Panc1 (cell line): ENCODE results near the gene CACNA2D3. TPM values are rescaled to one million over a fixed set of nuclear protein-coding genes. Genes with fewer than 3 reads are reported as not detected.

Source experiments
- ATAC-seq: fragments of 200-7000 bp; cut with Tn5 transposase; 2 replicates; pipeline ENCODE4 v1.9.1; 2020; ENCODE audit warnings: mild to moderate bottlenecking, moderate library complexity
- BruUV-seq: library from RNA; stranded (reverse); fragments of 400-500 nt; replicated peaks from 2 replicates; lab custom pipeline; 2021; lab: Mats Ljungman, UMichigan
- CTCF ChIA-PET: fragments of 300-600 bp; sonication (Branson Sonifier 250); formaldehyde crosslinking; loops from one replicate; lab custom pipeline; 2022; ENCODE audit warnings: antibody characterized with exemption; lab: Charles Lee
- POLR2A ChIA-PET: fragments of 300-600 bp; sonication (Branson Sonifier 250); formaldehyde crosslinking; loops from one replicate; lab custom pipeline; 2022; ENCODE audit warnings: antibody characterized with exemption; lab: Charles Lee
- DNase-seq: peaks from one replicate; pipeline ENCODE4 v3.0.0-alpha.2; 2010; ENCODE audit warnings: low read depth, low spot score
- H3K27ac ChIP-seq: 2 replicates; pipeline ENCODE4 v1.5.1; 2011; ENCODE audit warnings: mild to moderate bottlenecking, low read length, inconsistent platforms
- H3K27me3 ChIP-seq: fragments of 200-500 bp; sonication (Bioruptor generic); 2 replicates; pipeline ENCODE4 v1.6.0; 2014; ENCODE audit warnings: low read length, inconsistent platforms; ENCODE audit not compliant: control insufficient read depth, insufficient read depth
- H3K36me3 ChIP-seq: fragments of 200-500 bp; sonication (Bioruptor generic); 2 replicates; pipeline ENCODE4 v1.5.1; 2014; ENCODE audit warnings: inconsistent platforms, mild to moderate bottlenecking, low read length, moderate library complexity; ENCODE audit not compliant: control insufficient read depth, insufficient read depth
- H3K4me1 ChIP-seq: 2 replicates; pipeline ENCODE4 v1.5.1; 2011; ENCODE audit warnings: inconsistent platforms, mild to moderate bottlenecking, low read length, moderate library complexity; ENCODE audit not compliant: control insufficient read depth, insufficient read depth
- H3K4me3 ChIP-seq, 2 experiments: 2 replicates each; pipeline ENCODE4 v1.5.1; 2011 to 2012; ENCODE audit warnings: low read depth in 2 of 2, low read length in 2 of 2, mild to moderate bottlenecking in 2 of 2, inconsistent platforms in 1 of 2, moderate library complexity in 1 of 2
- H3K9me3 ChIP-seq: fragments of 200-500 bp; sonication (Bioruptor generic); 2 replicates; pipeline ENCODE4 v1.5.1; 2014; ENCODE audit warnings: low read depth, mild to moderate bottlenecking, inconsistent platforms, low read length, moderate library complexity; ENCODE audit not compliant: control insufficient read depth, insufficient read depth
- POLR2AphosphoS5 ChIP-seq: IDR thresholded peaks from 2 replicates; pipeline ENCODE4 v1.6.1; 2012; ENCODE audit warnings: mild to moderate bottlenecking, low read depth, low read length, moderate library complexity
- SIN3A ChIP-seq: IDR thresholded peaks from 2 replicates; pipeline ENCODE4 v1.6.1; 2012; ENCODE audit warnings: low read depth, mild to moderate bottlenecking, low read length, moderate library complexity, borderline replicate concordance; ENCODE audit not compliant: insufficient read depth
- TCF7L2 ChIP-seq: IDR thresholded peaks from 2 replicates; pipeline ENCODE4 v1.6.1; 2011; ENCODE audit warnings: mild to moderate bottlenecking, low read depth, low read length, inconsistent platforms
- in situ Hi-C: cut with HindIII; loops from 2 replicates; pipeline ENCODE4 v1.10.0; 2016; ENCODE audit warnings: low sequenced_read_pairs, low pct_unique_long_range_greater_than_20kb
- intact Hi-C: fragments of 100-400 bp; cut with micrococcal nuclease; formaldehyde crosslinking; loops from one replicate; pipeline ENCODE4 v1.10.0; 2022; ENCODE audit not compliant: unreplicated experiment
- total RNA-seq: library from RNA; stranded (reverse); gene quantifications from one replicate; pipeline ENCODE4 v1.2.1, GENCODE V29; 2021; ENCODE audit not compliant: unreplicated experiment
- TF ChIP-seq, protein P1 (sequence below), 2 experiments: IDR thresholded peaks; 2 replicates each; pipeline ENCODE4 v1.6.1; 2011 to 2012; ENCODE audit warnings: low read depth in 2 of 2, control low read depth in 1 of 2, low read length in 1 of 2, mild to moderate bottlenecking in 1 of 2, moderate library complexity in 1 of 2; ENCODE audit not compliant: insufficient read depth in 1 of 2
- TF ChIP-seq, protein P2 (sequence below): fragments of 450-650 bp; IDR thresholded peaks from 2 replicates; pipeline ENCODE4 v1.5.1; 2017; ENCODE audit warnings: mild to moderate bottlenecking

Gene CACNA2D3
- total RNA-seq, 1 experiment from 2014 or later = 0.41 TPM

DNA sequence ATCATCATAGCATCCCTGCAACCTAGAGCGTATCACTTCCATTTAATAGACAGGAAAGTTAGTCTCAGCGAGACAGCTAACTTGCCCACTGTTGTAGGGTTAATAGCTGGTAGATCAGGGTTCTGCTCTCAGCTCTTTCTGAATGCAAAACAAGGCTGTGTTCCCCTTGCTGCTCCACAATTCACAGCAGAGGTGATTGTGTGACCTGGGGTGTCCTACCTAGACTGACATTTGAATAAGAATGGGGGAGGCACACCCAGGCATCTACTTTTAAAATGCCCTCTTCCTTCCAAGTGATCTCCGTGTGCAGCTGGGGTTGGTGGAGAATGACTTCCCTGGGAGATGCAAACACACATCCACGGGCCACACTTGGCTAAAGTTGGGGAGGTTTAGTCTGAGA lies 43.0 kb upstream of the CACNA2D3 start:
- POLR2A ChIA-PET = no interaction called here
- Histone ChIP-seq H3K9me3 (no peaks in the 10 kb centered on the region), H3K27me3 (no peaks in the 10 kb centered on the region), H3K36me3 (no peaks in the 10 kb centered on the region), H3K27ac (no peak overlapping the region), H3K4me3 (no peak overlapping the region), H3K4me1 (no peaks in the 10 kb centered on the region)
- BruUV-seq = no TSS peak
- in situ Hi-C loops (no loop called here), intact Hi-C loops (no loop called here)
- DNase-seq (no peak), ATAC-seq (no peak)
- CTCF ChIA-PET = no interaction called here
- TF ChIP-seq POLR2AphosphoS5 = no peak
- TF ChIP-seq SIN3A = no peak
- TF ChIP-seq TCF7L2 = no peak
- TF ChIP-seq, protein P1, sequence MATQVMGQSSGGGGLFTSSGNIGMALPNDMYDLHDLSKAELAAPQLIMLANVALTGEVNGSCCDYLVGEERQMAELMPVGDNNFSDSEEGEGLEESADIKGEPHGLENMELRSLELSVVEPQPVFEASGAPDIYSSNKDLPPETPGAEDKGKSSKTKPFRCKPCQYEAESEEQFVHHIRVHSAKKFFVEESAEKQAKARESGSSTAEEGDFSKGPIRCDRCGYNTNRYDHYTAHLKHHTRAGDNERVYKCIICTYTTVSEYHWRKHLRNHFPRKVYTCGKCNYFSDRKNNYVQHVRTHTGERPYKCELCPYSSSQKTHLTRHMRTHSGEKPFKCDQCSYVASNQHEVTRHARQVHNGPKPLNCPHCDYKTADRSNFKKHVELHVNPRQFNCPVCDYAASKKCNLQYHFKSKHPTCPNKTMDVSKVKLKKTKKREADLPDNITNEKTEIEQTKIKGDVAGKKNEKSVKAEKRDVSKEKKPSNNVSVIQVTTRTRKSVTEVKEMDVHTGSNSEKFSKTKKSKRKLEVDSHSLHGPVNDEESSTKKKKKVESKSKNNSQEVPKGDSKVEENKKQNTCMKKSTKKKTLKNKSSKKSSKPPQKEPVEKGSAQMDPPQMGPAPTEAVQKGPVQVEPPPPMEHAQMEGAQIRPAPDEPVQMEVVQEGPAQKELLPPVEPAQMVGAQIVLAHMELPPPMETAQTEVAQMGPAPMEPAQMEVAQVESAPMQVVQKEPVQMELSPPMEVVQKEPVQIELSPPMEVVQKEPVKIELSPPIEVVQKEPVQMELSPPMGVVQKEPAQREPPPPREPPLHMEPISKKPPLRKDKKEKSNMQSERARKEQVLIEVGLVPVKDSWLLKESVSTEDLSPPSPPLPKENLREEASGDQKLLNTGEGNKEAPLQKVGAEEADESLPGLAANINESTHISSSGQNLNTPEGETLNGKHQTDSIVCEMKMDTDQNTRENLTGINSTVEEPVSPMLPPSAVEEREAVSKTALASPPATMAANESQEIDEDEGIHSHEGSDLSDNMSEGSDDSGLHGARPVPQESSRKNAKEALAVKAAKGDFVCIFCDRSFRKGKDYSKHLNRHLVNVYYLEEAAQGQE (IDR thresholded peaks at IDR 0.05; ENCODE audit: insufficient read depth in 1 of 2, low read depth in 2 of 2, low read length in 1 of 2) = no peak
- TF ChIP-seq, protein P2, sequence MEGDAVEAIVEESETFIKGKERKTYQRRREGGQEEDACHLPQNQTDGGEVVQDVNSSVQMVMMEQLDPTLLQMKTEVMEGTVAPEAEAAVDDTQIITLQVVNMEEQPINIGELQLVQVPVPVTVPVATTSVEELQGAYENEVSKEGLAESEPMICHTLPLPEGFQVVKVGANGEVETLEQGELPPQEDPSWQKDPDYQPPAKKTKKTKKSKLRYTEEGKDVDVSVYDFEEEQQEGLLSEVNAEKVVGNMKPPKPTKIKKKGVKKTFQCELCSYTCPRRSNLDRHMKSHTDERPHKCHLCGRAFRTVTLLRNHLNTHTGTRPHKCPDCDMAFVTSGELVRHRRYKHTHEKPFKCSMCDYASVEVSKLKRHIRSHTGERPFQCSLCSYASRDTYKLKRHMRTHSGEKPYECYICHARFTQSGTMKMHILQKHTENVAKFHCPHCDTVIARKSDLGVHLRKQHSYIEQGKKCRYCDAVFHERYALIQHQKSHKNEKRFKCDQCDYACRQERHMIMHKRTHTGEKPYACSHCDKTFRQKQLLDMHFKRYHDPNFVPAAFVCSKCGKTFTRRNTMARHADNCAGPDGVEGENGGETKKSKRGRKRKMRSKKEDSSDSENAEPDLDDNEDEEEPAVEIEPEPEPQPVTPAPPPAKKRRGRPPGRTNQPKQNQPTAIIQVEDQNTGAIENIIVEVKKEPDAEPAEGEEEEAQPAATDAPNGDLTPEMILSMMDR = no peak

DNA sequence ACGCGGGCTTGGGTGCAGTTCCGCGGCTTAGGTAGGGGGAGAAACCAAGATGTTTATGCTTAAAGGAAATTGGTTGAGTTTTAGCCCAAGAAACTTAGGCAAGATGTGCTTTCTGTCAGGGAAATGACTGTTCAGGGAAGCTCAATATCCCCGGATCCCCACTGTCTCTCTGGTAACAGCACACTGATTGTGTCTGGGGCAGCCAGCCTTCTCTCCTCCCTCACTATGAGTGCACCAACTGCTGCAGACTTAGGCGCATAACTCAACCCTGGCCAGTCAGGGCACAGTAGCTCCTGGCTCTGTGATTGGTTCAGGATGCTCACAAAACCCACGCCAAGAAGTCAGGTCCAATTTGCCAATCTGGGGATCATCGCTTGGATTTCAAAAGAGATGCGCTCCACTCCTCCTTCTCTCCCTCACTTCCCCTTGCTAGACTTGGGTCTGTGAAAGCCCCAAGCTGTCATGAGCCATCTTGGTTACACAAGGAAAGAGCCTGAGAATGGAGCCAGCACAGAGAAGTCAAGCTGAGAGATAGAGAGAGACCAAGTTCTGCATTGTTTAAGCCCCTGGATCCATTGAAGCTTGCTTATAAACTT lies 42.5 kb upstream of the CACNA2D3 start:
- Histone ChIP-seq H3K27ac (no peak overlapping the region), H3K9me3 (no peaks in the 10 kb centered on the region), H3K27me3 (no peaks in the 10 kb centered on the region), H3K36me3 (no peaks in the 10 kb centered on the region), H3K4me3 (no peak overlapping the region), H3K4me1 (no peaks in the 10 kb centered on the region)
- TF ChIP-seq, protein P2 = no peak
- no peak for DNase-seq
- no peak for ATAC-seq
- no TSS peak for BruUV-seq
- POLR2A ChIA-PET = no interaction called here
- in situ Hi-C loops (no loop called here), intact Hi-C loops (no loop called here)
- CTCF ChIA-PET = no interaction called here
